PC-9 (cell line): ENCODE data around the gene DOCK3. TPM values are rescaled to one million over a fixed set of nuclear protein-coding genes. Genes with fewer than 3 reads are reported as not detected.
"Not testable (repeated sequence)": the region's sequence is repeated elsewhere in the genome, so short reads cannot be mapped to it uniquely, and the experiment has no call there.

Experiments
- BruUV-seq: library from RNA; stranded (reverse); fragments of 400-500 nt; replicated peaks from 2 replicates; lab custom pipeline; 2021; lab: Mats Ljungman, UMichigan
- CTCF ChIA-PET: fragments of 300-600 bp; sonication (Branson Sonifier 250); formaldehyde crosslinking; loops from one replicate; lab custom pipeline; 2022; ENCODE audit warnings: antibody characterized with exemption; lab: Charles Lee
- POLR2A ChIA-PET: fragments of 300-600 bp; sonication (Branson Sonifier 250); formaldehyde crosslinking; loops from one replicate; lab custom pipeline; 2022; ENCODE audit warnings: antibody characterized with exemption; ENCODE audit not compliant: unreplicated experiment; lab: Charles Lee
- DNase-seq, 2 experiments: peaks; one replicate each; pipeline versions ENCODE4 v3.0.0 to v3.0.0-alpha.2; 2015 to 2022; ENCODE audit warnings: mixed read lengths in 1 of 2
- H2AFZ ChIP-seq: fragments of 200-600 bp; sonication (generic); 2 replicates; pipeline ENCODE4 v1.8.1; 2017; ENCODE audit warnings: antibody characterized with exemption
- H3F3A ChIP-seq: fragments of 200-600 bp; sonication (generic); 2 replicates; pipeline ENCODE4 v1.8.1; 2017; ENCODE audit warnings: antibody characterized with exemption, mild to moderate bottlenecking, low read depth; ENCODE audit not compliant: insufficient read depth
- H3K27ac ChIP-seq: fragments of 200-600 bp; sonication (generic); 2 replicates; pipeline ENCODE4 v1.6.1; 2016; ENCODE audit warnings: mixed run types
- H3K27me3 ChIP-seq: fragments of 200-600 bp; sonication (generic); 2 replicates; pipeline ENCODE4 v1.6.1; 2016; ENCODE audit warnings: low read depth, mixed run types; ENCODE audit not compliant: insufficient read depth
- H3K36me3 ChIP-seq: fragments of 200-600 bp; sonication (generic); 2 replicates; pipeline ENCODE4 v1.6.1; 2016; ENCODE audit warnings: low read depth, mixed run types
- H3K4me1 ChIP-seq: fragments of 200-600 bp; sonication (generic); replicated peaks from 2 replicates; pipeline ENCODE4 v1.6.1; 2016; ENCODE audit warnings: mixed run types; ENCODE audit not compliant: insufficient read depth
- H3K4me2 ChIP-seq: fragments of 200-600 bp; sonication (generic); 2 replicates; pipeline ENCODE4 v1.6.1; 2017; ENCODE audit warnings: mixed run types
- H3K4me3 ChIP-seq: fragments of 200-600 bp; sonication (generic); 2 replicates; pipeline ENCODE4 v1.6.1; 2016; ENCODE audit warnings: mixed run types
- H3K79me2 ChIP-seq: fragments of 200-600 bp; sonication (generic); 2 replicates; pipeline ENCODE4 v1.6.1; 2017; ENCODE audit warnings: low read depth, mixed run types
- H3K9me2 ChIP-seq: fragments of 200-600 bp; sonication (generic); 2 replicates; pipeline ENCODE4 v1.8.1; 2017; ENCODE audit warnings: mild to moderate bottlenecking; ENCODE audit not compliant: insufficient read depth
- H3K9me3 ChIP-seq: fragments of 200-600 bp; sonication (generic); 2 replicates; pipeline ENCODE4 v1.8.1; 2016; ENCODE audit warnings: low read depth; ENCODE audit not compliant: insufficient read depth
- H4K20me1 ChIP-seq: fragments of 200-600 bp; sonication (generic); 2 replicates; pipeline ENCODE4 v1.8.1; 2017; ENCODE audit not compliant: insufficient read depth
- EZH2 ChIP-seq: fragments of 200-600 bp; sonication (generic); IDR thresholded peaks from 2 replicates; pipeline ENCODE4 v1.8.0; 2017; ENCODE audit warnings: antibody characterized with exemption, low read depth
- intact Hi-C: fragments of 100-400 bp; cut with micrococcal nuclease; formaldehyde crosslinking; loops from one replicate; pipeline ENCODE4 v1.10.0; 2022; ENCODE audit not compliant: unreplicated experiment
- total RNA-seq: library from RNA; stranded (reverse); gene quantifications from 2 replicates; pipeline ENCODE4 v1.2.3, GENCODE V29; 2021
- TF ChIP-seq, protein P1 (sequence below): fragments of 200-600 bp; sonication (generic); conservative IDR thresholded peaks from 2 replicates; pipeline ENCODE4 v1.6.1; 2017; ENCODE audit warnings: mixed run types, antibody characterized with exemption, mild to moderate bottlenecking, moderate library complexity

DOCK3 gene
- total RNA-seq, 1 experiment from 2014 or later: 16.9 TPM

DNA sequence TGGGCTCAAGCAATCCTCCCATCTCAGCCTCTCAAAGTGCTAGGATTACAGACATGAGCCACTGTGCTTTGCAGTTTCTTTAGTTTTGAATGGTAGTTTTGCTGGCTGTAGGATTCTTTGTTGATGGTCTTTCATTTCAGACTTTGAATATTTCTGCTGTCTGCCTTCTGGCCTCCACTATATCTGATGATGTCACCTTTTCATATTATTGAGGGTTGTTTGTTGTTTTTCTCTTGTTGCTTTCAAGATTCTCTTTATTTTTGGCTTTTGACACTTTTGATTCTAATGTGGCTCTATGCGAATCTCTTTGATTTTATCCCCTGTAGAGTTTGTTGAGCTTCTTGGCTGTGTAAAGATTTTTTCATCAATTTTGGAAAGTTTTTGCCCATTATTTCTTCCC, 631.4 kb downstream of the DOCK3 start:
- H3K27ac ChIP-seq: no peak overlapping the region
- no peak for DNase-seq
- H3K36me3 ChIP-seq: no peaks in the 10 kb centered on the region
- no peak overlapping the region for H3K4me2 ChIP-seq
- H3K79me2 ChIP-seq: no peaks in the 10 kb centered on the region
- no peaks in the 10 kb centered on the region for H4K20me1 ChIP-seq
- BruUV-seq: no TSS peak
- no peaks in the 10 kb centered on the region for H3F3A ChIP-seq
- TF ChIP-seq EZH2: no peak
- TF ChIP-seq, protein P1, sequence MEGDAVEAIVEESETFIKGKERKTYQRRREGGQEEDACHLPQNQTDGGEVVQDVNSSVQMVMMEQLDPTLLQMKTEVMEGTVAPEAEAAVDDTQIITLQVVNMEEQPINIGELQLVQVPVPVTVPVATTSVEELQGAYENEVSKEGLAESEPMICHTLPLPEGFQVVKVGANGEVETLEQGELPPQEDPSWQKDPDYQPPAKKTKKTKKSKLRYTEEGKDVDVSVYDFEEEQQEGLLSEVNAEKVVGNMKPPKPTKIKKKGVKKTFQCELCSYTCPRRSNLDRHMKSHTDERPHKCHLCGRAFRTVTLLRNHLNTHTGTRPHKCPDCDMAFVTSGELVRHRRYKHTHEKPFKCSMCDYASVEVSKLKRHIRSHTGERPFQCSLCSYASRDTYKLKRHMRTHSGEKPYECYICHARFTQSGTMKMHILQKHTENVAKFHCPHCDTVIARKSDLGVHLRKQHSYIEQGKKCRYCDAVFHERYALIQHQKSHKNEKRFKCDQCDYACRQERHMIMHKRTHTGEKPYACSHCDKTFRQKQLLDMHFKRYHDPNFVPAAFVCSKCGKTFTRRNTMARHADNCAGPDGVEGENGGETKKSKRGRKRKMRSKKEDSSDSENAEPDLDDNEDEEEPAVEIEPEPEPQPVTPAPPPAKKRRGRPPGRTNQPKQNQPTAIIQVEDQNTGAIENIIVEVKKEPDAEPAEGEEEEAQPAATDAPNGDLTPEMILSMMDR: no peak
- intact Hi-C loops: no loop called here
- no peaks in the 10 kb centered on the region for H3K9me2 ChIP-seq
- H2AFZ ChIP-seq: no peak overlapping the region
- no peak overlapping the region for H3K4me3 ChIP-seq
- ChIA-PET POLR2A (no interaction called here), CTCF (no interaction called here)
- H3K27me3 ChIP-seq: no peaks in the 10 kb centered on the region
- H3K9me3 ChIP-seq: 0 out of 2 replicates have a peak, but pooled peaks cover 6% of the 10 kb centered on the region
- H3K4me1 ChIP-seq: no peaks in the 10 kb centered on the region

DNA sequence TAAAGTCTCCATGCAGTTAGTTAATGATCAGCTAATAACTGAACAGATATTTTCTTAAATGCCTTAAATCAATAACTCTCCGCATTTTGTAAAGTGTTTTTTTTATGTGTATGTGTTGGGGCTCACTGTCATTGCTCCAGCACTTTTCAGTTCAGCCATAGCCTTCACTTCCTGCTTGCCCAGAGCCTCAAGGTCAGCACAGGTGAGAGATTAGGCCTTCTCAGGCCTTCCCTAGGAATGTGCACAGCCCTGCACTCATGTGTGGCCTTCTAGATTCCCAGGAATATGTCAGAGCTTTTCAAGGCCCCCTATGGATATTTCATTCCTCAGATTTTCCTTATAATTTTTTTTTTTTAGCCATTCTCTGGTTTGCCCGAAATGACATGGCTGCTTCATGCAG, 632.7 kb downstream of the DOCK3 start:
- intact Hi-C loops: no loop called here
- CTCF ChIA-PET: no interaction called here
- Histone ChIP-seq H3K4me1 (no peaks in the 10 kb centered on the region), H3F3A (no peaks in the 10 kb centered on the region), H3K9me3 (0 out of 2 replicates have a peak, but pooled peaks cover 6% of the 10 kb centered on the region), H3K9me2 (no peaks in the 10 kb centered on the region), H2AFZ (no peak overlapping the region), H3K27ac (no peak overlapping the region), H3K4me2 (no peak overlapping the region), H3K36me3 (no peaks in the 10 kb centered on the region), H3K79me2 (no peaks in the 10 kb centered on the region), H4K20me1 (no peaks in the 10 kb centered on the region), H3K4me3 (no peak overlapping the region), H3K27me3 (no peaks in the 10 kb centered on the region)
- DNase-seq: no peak
- TF ChIP-seq, protein P1: no peak
- no peak for TF ChIP-seq EZH2
- BruUV-seq: no TSS peak
- POLR2A ChIA-PET: no interaction called here

DNA sequence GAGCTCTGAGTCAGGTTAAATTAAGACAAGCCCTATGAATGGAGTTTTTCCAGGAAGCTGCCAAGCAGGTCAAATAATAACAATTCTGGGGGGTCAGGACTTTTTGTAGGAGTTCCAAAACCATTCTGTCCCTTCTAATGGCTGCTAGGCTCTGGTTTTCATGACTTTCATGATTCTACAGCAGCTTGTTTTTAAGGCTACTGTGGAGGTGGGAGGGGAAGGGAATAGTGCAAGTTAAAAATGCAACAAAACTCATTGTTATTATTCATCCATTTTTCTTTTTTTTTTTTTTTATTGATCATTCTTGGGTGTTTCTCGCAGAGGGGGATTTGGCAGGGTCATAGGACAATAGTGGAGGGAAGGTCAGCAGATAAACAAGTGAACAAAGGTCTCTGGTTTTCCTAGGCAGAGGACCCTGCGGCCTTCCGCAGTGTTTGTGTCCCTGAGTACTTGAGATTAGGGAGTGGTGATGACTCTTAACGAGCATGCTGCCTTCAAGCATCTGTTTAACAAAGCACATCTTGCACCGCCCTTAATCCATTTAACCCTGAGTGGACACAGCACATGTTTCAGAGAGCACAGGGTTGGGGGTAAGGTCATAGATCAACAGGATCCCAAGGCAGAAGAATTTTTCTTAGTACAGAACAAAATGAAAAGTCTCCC, 633.3 kb downstream of the DOCK3 start:
- H3K27ac ChIP-seq, H2AFZ ChIP-seq, H4K20me1 ChIP-seq, H3K4me3 ChIP-seq, H3K4me1 ChIP-seq, intact Hi-C loops, H3F3A ChIP-seq, BruUV-seq, POLR2A ChIA-PET, H3K79me2 ChIP-seq, H3K27me3 ChIP-seq, CTCF ChIA-PET, DNase-seq, H3K4me2 ChIP-seq, H3K9me2 ChIP-seq, H3K36me3 ChIP-seq, H3K9me3 ChIP-seq: not testable (repeated sequence)
